ENCODE results near the gene SYS1. TPM values are rescaled to one million over a fixed set of nuclear protein-coding genes. Genes with fewer than 3 reads are reported as not detected.

Gene SYS1
- total RNA-seq, 2 donors from 2014 or later: 14.2 to 15.3 TPM

DNA sequence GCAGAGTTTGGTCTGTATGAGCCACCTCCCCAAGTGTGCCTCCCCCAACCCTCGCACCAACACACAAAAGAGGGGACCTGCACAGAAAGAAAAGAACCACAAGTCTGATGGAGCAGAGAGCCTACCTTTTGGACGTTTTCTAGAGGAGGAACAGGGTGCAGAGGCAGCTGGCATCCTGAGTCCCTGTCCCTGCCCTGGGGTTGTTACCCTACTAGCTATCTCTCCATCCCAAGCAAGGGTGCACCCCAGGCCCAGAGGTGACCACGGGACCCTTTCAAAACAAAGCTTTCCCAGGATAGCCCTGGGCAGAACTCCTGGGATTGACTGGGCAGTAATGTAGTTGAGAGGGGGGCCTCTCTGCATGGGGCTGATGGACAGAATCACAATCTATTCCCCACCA, 45.1 kb upstream of the SYS1 start:
- Histone ChIP-seq H3K9me3 (no peaks in the 10 kb centered on the region), H3K27me3 (no peaks in the 10 kb centered on the region), H3K27ac (peak overlapping the region in 3 of 4 donors; percentile 5 to 74 (median 58)), H3K4me3 (no peak overlapping the region), H3K4me1 (peaks cover 66% of the 10 kb centered on the region), H3K36me3 (replicated peaks in 1 of 2; ENCODE audit: insufficient read depth in 1 of 2, low read depth in 2 of 2) (peaks cover 0 to 2% of the 10 kb centered on the region in 2 donors)
- 65 to 81% methylated on average over 2 to 3 of the region's 3 CpGs for WGBS, 2 donors
- TF ChIP-seq POLR2A (IDR thresholded peaks at IDR 0.05): no peak
- ATAC-seq: no peak
- intact Hi-C loops (cut with DNase I): loop anchor here (5.0 to 10.0 kb wide), 2 partner anchors 124 to 273 kb away; no protein-coding TSS in a partner anchor
- DNase-seq: peak in 1 of 4 donors; percentile 16

- WGBS, 2 donors: 48 to 50% methylated on average over 6 to 7 of the region's 7 CpGs
- no peaks in the 10 kb centered on the region for H3K9me3 ChIP-seq
- DNase-seq (peak in 3 of 4 donors; percentile 31 to 52 (median 38)), ATAC-seq (no peak)
- TF ChIP-seq, protein P1, sequence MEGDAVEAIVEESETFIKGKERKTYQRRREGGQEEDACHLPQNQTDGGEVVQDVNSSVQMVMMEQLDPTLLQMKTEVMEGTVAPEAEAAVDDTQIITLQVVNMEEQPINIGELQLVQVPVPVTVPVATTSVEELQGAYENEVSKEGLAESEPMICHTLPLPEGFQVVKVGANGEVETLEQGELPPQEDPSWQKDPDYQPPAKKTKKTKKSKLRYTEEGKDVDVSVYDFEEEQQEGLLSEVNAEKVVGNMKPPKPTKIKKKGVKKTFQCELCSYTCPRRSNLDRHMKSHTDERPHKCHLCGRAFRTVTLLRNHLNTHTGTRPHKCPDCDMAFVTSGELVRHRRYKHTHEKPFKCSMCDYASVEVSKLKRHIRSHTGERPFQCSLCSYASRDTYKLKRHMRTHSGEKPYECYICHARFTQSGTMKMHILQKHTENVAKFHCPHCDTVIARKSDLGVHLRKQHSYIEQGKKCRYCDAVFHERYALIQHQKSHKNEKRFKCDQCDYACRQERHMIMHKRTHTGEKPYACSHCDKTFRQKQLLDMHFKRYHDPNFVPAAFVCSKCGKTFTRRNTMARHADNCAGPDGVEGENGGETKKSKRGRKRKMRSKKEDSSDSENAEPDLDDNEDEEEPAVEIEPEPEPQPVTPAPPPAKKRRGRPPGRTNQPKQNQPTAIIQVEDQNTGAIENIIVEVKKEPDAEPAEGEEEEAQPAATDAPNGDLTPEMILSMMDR (IDR thresholded peaks at IDR 0.05): no peak
- no peak for TF ChIP-seq POLR2A (IDR thresholded peaks at IDR 0.05)
- intact Hi-C loops (cut with DNase I): loop anchor here (5.0 to 10.0 kb wide), 2 partner anchors 124 to 274 kb away; no protein-coding TSS in a partner anchor
- no peak overlapping the region for H3K4me3 ChIP-seq
- H3K4me1 ChIP-seq: peaks cover 68% of the 10 kb centered on the region
- H3K36me3 ChIP-seq (replicated peaks in 1 of 2; ENCODE audit: insufficient read depth in 1 of 2, low read depth in 2 of 2): peaks cover 0 to 2% of the 10 kb centered on the region in 2 donors
- H3K27me3 ChIP-seq: no peaks in the 10 kb centered on the region
- peak overlapping the region; percentile 39 to 74 (median 54) for H3K27ac ChIP-seq
Observed at GRCh38 chr20:45318386-45318939, 44.5 kb upstream of the SYS1 start.

GRCh38 chr20:45318948-45319347, 44.0 kb upstream of the SYS1 start:
- H3K27me3 ChIP-seq: no peaks in the 10 kb centered on the region
- H3K4me1 ChIP-seq: peaks cover 65% of the 10 kb centered on the region
- ATAC-seq (peak; percentile 4), DNase-seq (peak in 1 of 4 donors; percentile 31)
- TF ChIP-seq POLR2A (IDR thresholded peaks at IDR 0.05): peak in 1 of 3 donors; percentile 51
- TF ChIP-seq, protein P1 (IDR thresholded peaks at IDR 0.05): no peak
- peaks cover 0 to 2% of the 10 kb centered on the region in 2 donors for H3K36me3 ChIP-seq (replicated peaks in 1 of 2; ENCODE audit: insufficient read depth in 1 of 2, low read depth in 2 of 2)
- H3K4me3 ChIP-seq: no peak overlapping the region
- intact Hi-C loops (cut with DNase I): loop anchor here (5.0 to 10.0 kb wide), 2 partner anchors 123 to 274 kb away; no protein-coding TSS in a partner anchor
- no peaks in the 10 kb centered on the region for H3K9me3 ChIP-seq
- 42 to 43% methylated on average over 2 of the region's 2 CpGs for WGBS, 2 donors
- peak overlapping the region; percentile 39 to 74 (median 54) for H3K27ac ChIP-seq

DNA sequence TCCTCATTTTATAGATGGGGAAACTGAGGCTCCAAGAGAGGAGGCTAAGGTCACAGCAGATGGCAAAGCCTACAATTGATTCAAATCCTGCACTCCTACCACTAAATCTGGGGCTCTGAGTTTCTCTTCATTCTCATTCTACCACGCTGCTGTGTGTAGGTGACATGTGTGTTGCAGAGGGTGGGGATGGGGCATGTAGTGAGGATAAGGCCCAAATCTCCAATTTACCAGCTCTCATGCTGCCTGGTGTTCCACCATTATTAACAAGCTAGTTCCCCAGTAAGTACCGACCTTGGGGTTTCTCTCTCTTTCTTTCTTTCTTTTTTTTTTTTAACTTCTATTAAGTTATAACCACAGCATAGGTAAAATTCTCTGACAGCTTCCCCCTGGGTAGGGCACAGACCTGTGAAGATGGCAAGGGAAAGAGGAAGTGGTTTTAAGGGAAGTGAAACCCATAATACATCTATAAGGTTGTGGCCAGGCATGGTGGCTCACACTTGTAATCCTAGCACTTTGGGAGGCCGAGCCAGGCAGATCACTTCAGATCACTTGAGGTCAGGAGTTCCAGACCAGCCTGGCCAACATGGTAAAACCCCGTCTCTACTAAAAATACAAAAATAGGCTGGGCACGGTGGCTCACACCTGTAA, 41.9 kb upstream of the SYS1 start:
- Histone ChIP-seq H3K4me1 (peaks cover 59% of the 10 kb centered on the region), H3K27me3 (no peaks in the 10 kb centered on the region), H3K4me3 (no peak overlapping the region), H3K36me3 (replicated peaks in 1 of 2; ENCODE audit: insufficient read depth in 1 of 2, low read depth in 2 of 2) (peaks cover 0 to 5% of the 10 kb centered on the region in 2 donors), H3K9me3 (no peaks in the 10 kb centered on the region), H3K27ac (peak overlapping the region; percentile 23 to 74 (median 58))
- WGBS, 2 donors: 33 to 39% methylated on average over 5 of the region's 5 CpGs
- DNase-seq (no peak), ATAC-seq (no peak)
- TF ChIP-seq POLR2A (IDR thresholded peaks at IDR 0.05): no peak
- TF ChIP-seq, protein P1 (IDR thresholded peaks at IDR 0.05): no peak
- intact Hi-C loops (cut with DNase I): no loop called here

- Histone ChIP-seq H3K4me1 (peaks cover 43% of the 10 kb centered on the region), H3K27ac (peak overlapping the region in 3 of 4 donors; percentile 57 to 74 (median 67)), H3K36me3 (replicated peaks in 1 of 2; ENCODE audit: insufficient read depth in 1 of 2, low read depth in 2 of 2) (peaks cover 0 to 16% of the 10 kb centered on the region in 2 donors), H3K27me3 (no peaks in the 10 kb centered on the region), H3K4me3 (no peak overlapping the region), H3K9me3 (no peaks in the 10 kb centered on the region)
- WGBS, 2 donors: 27 to 32% methylated on average over 7 of the region's 7 CpGs
- peak; percentile 51 for ATAC-seq
- intact Hi-C loops (cut with DNase I): no loop called here
- TF ChIP-seq POLR2A (IDR thresholded peaks at IDR 0.05): no peak
- TF ChIP-seq, protein P1 (IDR thresholded peaks at IDR 0.05): peak; percentile 24 to 81 (median 67)
- DNase-seq: peak; percentile 70 to 88 (median 76)
Observed at GRCh38 chr20:45322952-45323383, 40.0 kb upstream of the SYS1 start.
